Measurements from ENCODE around the gene MAB21L3.

DNA sequence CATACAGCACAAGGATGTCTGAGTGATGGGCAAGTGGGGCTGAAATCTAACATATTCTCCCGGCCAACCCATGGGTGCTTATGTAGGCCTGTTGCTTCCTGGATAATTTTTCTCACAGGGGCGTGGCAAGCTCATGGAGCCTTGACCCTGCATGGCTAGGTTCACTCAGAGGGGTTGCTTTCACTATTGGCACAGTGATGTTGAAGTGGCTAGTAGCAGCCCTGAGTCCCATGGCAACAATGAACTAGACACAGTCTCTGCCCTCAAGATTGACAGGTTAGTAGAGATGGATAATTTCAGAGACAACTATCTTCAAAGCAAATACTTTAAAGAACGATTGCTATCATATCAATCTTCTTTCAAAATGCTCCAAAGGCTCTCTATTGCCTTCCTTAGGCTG, 6.5 kb upstream of the MAB21L3 start:
- TF ChIP-seq, protein P1, sequence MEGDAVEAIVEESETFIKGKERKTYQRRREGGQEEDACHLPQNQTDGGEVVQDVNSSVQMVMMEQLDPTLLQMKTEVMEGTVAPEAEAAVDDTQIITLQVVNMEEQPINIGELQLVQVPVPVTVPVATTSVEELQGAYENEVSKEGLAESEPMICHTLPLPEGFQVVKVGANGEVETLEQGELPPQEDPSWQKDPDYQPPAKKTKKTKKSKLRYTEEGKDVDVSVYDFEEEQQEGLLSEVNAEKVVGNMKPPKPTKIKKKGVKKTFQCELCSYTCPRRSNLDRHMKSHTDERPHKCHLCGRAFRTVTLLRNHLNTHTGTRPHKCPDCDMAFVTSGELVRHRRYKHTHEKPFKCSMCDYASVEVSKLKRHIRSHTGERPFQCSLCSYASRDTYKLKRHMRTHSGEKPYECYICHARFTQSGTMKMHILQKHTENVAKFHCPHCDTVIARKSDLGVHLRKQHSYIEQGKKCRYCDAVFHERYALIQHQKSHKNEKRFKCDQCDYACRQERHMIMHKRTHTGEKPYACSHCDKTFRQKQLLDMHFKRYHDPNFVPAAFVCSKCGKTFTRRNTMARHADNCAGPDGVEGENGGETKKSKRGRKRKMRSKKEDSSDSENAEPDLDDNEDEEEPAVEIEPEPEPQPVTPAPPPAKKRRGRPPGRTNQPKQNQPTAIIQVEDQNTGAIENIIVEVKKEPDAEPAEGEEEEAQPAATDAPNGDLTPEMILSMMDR (IDR thresholded peaks at IDR 0.05) = no peak
- no peak for TF ChIP-seq EP300 (IDR thresholded peaks at IDR 0.05)
- no peak for TF ChIP-seq POLR2A (IDR thresholded peaks at IDR 0.05)

Measured in suprapubic skin (tissue), 3 donors.